Chondrocyte (in vitro differentiated cells): ENCODE measurements around the gene MYPN. TPM values are rescaled to one million over a fixed set of nuclear protein-coding genes. Genes with fewer than 3 reads are reported as not detected.

Experiments
- DNase-seq: peaks from one replicate; pipeline ENCODE4 v3.0.0; 2021; ENCODE audit warnings: mixed read lengths, low spot score
- H3K27ac Mint-ChIP-seq: one replicate; pipeline ENCODE4 v1.8.0; 2021; ENCODE audit warnings: mild to moderate bottlenecking, moderate library complexity, mixed read lengths; ENCODE audit not compliant: unreplicated experiment
- H3K27me3 Mint-ChIP-seq: 2 replicates; pipeline ENCODE4 v1.8.0; 2021; ENCODE audit warnings: low read depth, mixed read lengths
- H3K36me3 Mint-ChIP-seq: 2 replicates; pipeline ENCODE4 v1.8.0; 2021; ENCODE audit warnings: low read depth, mixed read lengths
- H3K4me1 Mint-ChIP-seq: 2 replicates; pipeline ENCODE4 v1.8.0; 2021; ENCODE audit warnings: low read depth, mild to moderate bottlenecking, mixed read lengths
- H3K4me3 Mint-ChIP-seq: one replicate; pipeline ENCODE4 v1.8.0; 2021; ENCODE audit warnings: mild to moderate bottlenecking, moderate library complexity, mixed read lengths; ENCODE audit not compliant: unreplicated experiment
- H3K9me3 Mint-ChIP-seq: 2 replicates; pipeline ENCODE4 v1.8.0; 2021; ENCODE audit warnings: low read depth, mixed read lengths
- total RNA-seq: library from RNA; stranded (reverse); gene quantifications from 3 replicates; pipeline ENCODE4 v1.2.1, GENCODE V29; 2021
- TF ChIP-seq, protein P1 (sequence below): fragments of 200-600 bp; sonication (generic); IDR thresholded peaks from 2 replicates; pipeline ENCODE4 v1.5.0; 2021; ENCODE audit warnings: antibody characterized with exemption, mild to moderate bottlenecking, moderate library complexity

MYPN gene
- total RNA-seq, 1 donor from 2014 or later, result 0.10 TPM

DNA sequence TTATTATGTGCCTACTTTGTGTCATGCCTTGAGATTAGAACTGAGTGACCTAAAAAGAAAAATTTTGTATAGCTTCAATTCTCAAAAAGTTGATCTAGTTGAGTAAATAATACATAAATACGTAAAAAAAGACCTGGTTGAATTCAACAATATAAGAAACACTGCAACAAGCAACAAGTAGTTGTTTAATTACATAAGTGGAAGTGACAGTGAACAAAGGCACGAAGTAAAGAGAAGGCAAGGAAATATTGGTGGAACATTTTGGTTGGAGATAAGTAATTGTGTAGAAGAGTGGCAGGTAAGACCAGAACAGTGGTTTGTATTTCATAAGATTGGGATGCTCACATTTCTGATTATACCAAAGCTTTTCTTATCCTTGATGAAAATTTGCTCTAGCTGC, 8.2 kb upstream of the MYPN start:
- Mint-ChIP-seq H3K4me1 (peaks cover 48% of the 10 kb centered on the region), H3K27ac (no peak overlapping the region), H3K27me3 (no peaks in the 10 kb centered on the region)

DNA sequence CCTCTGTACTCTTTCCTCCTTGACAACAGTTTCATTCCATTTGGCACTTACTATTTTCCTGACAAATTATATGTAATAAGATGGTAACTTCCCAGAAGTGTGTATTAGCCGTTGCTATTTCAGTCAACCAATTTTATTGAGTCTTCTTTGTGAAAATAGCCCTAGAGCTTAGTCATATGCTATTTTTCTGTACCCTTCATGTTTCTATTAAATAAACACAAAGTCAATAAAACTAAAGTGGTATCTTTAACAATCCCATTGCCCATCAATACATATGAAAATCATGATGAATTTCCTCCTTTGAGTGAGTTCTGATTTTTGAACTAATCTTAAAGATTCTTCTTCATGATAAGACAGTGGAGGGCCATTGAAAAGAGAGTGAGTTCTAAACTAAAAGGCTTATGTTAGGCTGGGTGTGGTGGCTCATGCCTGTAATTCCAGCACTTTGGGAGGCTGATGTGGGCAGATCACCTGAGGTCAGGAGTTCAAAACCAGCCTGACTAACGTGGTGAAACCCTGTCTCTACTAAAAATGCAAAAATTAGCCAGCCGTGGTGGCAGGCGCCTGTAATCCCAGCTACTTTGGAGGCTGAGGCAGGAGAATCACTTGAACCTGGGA, 5.9 kb upstream of the MYPN start:
- TF ChIP-seq, protein P1, sequence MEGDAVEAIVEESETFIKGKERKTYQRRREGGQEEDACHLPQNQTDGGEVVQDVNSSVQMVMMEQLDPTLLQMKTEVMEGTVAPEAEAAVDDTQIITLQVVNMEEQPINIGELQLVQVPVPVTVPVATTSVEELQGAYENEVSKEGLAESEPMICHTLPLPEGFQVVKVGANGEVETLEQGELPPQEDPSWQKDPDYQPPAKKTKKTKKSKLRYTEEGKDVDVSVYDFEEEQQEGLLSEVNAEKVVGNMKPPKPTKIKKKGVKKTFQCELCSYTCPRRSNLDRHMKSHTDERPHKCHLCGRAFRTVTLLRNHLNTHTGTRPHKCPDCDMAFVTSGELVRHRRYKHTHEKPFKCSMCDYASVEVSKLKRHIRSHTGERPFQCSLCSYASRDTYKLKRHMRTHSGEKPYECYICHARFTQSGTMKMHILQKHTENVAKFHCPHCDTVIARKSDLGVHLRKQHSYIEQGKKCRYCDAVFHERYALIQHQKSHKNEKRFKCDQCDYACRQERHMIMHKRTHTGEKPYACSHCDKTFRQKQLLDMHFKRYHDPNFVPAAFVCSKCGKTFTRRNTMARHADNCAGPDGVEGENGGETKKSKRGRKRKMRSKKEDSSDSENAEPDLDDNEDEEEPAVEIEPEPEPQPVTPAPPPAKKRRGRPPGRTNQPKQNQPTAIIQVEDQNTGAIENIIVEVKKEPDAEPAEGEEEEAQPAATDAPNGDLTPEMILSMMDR, result no peak
- Mint-ChIP-seq H3K4me1 (peaks cover 50% of the 10 kb centered on the region), H3K4me3 (no peak overlapping the region), H3K36me3 (no peaks in the 10 kb centered on the region), H3K9me3 (no peaks in the 10 kb centered on the region), H3K27me3 (no peaks in the 10 kb centered on the region), H3K27ac (peak overlapping the region; percentile 58)
- DNase-seq, result no peak

More for the DNA sequence above, 8.2 kb upstream of the MYPN start:
- no peaks in the 10 kb centered on the region for H3K36me3 Mint-ChIP-seq
- DNase-seq, result no peak
- no peaks in the 10 kb centered on the region for H3K9me3 Mint-ChIP-seq
- TF ChIP-seq, protein P1, result no peak
- no peak overlapping the region for H3K4me3 Mint-ChIP-seq

DNA sequence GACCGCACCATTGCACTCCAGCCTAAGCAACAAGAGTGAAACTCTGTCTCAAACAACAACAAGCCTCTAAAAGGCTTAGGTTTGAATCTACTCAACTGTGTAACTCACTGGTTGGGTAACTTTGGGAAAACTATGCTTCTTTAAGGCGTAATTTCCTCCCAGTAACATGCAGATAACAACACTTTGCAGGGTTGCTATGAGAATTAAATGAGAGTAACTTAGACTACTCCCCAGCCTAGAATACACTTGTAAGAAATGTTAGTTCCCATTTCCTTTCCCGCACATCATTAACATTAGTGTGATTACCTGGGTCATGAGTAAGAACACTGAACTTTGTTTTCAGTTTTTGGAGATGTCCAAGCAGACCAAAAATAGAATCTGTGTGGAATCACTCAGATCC, 5.4 kb upstream of the MYPN start:
- peaks cover 50% of the 10 kb centered on the region for H3K4me1 Mint-ChIP-seq
- H3K9me3 Mint-ChIP-seq, result no peaks in the 10 kb centered on the region
- no peaks in the 10 kb centered on the region for H3K36me3 Mint-ChIP-seq
- H3K27ac Mint-ChIP-seq, result no peak overlapping the region
- H3K4me3 Mint-ChIP-seq, result no peak overlapping the region
- no peaks in the 10 kb centered on the region for H3K27me3 Mint-ChIP-seq
- DNase-seq, result no peak
- TF ChIP-seq, protein P1, result no peak

DNA sequence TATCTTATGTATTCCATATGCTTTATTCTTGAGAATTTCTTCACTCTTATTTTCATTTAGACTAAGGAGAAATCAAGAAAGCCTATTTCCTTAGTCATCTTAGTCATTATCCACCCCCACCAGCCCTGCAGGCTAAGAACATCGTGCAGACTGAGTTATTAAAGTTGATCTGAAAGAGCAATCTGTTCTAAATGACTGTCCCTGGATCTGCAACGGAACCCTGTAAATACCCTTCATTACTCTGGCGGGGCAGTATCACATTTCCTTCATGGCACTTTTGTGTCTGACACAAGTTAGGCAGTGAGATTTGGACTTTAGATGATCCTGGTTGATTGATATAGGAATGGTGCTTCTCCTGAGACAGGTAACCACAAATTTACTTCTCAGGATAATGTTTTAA, 3.5 kb upstream of the MYPN start:
- Mint-ChIP-seq H3K36me3 (no peaks in the 10 kb centered on the region), H3K4me3 (no peak overlapping the region)
- DNase-seq, result no peak

DNA sequence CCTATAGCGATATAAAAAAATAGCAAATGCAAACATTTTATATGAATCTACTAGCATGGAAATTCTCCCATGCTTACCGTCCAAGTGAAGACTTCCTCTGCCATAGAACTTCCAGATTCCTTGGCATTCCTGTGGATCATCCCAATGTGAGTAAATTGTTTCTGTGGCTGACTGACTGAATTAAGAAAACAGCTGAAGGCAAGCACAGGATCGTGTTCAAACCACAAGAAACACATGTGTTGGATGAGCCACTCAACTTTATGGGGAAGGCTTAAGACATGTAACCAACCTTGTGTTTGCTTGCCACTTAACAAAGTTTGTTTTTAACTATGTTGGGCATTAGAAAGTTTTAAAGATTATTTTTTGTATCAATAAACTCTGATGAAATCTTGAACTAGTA, 2.6 kb upstream of the MYPN start:
- H3K4me1 Mint-ChIP-seq, result peaks cover 56% of the 10 kb centered on the region
- H3K27me3 Mint-ChIP-seq, result no peaks in the 10 kb centered on the region
- no peak overlapping the region for H3K4me3 Mint-ChIP-seq
- no peak for DNase-seq
- H3K27ac Mint-ChIP-seq, result peak overlapping the region; percentile 28
- no peaks in the 10 kb centered on the region for H3K36me3 Mint-ChIP-seq
- TF ChIP-seq, protein P1, result no peak
- H3K9me3 Mint-ChIP-seq, result no peaks in the 10 kb centered on the region

More for the DNA sequence above, 3.5 kb upstream of the MYPN start:
- Mint-ChIP-seq H3K9me3 (no peaks in the 10 kb centered on the region), H3K27me3 (no peaks in the 10 kb centered on the region), H3K4me1 (peaks cover 64% of the 10 kb centered on the region), H3K27ac (peak overlapping the region; percentile 28)
- TF ChIP-seq, protein P1, result no peak
